AG09319 (cell line): ENCODE results near the gene RSPH1.

Source experiments
- DNase-seq: peaks from one replicate; pipeline ENCODE4 v3.0.0-alpha.2; 2010; ENCODE audit warnings: low read depth; ENCODE audit errors: extremely low read depth
- TF ChIP-seq, protein P1 (sequence below): IDR thresholded peaks from 2 replicates; pipeline ENCODE4 v1.5.1; 2011; ENCODE audit warnings: low read depth, mild to moderate bottlenecking, inconsistent platforms, low read length, moderate library complexity

Gene RSPH1

DNA sequence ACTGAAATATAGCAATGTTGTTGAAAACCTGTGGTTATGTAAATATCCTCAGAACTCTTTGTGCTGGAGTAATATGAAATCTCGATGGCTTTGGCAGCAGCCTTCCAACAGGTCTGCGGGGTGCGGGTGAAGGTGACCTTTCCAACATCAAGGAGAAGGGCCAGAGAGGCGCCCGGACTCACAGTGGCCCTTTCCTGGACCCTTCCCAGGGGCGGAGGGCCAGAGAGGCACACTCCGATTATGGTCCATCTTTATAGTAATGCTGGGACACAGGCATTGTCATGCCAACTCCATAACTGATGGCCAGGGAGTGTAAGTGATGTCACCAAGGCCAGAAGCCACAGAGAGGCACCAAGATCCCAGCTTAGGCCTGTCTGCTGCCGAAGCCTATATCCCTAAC lies 35.7 kb upstream of the RSPH1 start:
- TF ChIP-seq, protein P1, sequence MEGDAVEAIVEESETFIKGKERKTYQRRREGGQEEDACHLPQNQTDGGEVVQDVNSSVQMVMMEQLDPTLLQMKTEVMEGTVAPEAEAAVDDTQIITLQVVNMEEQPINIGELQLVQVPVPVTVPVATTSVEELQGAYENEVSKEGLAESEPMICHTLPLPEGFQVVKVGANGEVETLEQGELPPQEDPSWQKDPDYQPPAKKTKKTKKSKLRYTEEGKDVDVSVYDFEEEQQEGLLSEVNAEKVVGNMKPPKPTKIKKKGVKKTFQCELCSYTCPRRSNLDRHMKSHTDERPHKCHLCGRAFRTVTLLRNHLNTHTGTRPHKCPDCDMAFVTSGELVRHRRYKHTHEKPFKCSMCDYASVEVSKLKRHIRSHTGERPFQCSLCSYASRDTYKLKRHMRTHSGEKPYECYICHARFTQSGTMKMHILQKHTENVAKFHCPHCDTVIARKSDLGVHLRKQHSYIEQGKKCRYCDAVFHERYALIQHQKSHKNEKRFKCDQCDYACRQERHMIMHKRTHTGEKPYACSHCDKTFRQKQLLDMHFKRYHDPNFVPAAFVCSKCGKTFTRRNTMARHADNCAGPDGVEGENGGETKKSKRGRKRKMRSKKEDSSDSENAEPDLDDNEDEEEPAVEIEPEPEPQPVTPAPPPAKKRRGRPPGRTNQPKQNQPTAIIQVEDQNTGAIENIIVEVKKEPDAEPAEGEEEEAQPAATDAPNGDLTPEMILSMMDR: no peak

DNA sequence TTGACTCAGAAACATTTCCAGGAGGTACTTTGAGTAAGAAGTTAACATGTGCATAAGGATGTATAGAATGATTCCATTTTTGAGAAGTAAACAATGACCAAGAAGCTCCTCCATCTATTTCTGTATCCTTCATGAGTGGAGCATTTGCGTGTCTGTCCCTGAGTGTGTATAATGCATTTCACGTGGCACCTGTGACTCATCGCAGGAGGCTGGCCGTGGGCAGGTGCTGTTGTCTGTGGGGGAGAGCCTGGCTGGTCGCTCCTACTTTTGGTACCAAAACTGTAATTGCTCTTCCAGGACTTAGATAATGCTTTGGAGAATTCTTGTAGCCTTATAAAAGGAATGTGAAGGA lies 34.1 kb upstream of the RSPH1 start:
- TF ChIP-seq, protein P1: no peak
- no peak for DNase-seq

More for the DNA sequence above, 35.7 kb upstream of the RSPH1 start:
- no peak for DNase-seq

DNA sequence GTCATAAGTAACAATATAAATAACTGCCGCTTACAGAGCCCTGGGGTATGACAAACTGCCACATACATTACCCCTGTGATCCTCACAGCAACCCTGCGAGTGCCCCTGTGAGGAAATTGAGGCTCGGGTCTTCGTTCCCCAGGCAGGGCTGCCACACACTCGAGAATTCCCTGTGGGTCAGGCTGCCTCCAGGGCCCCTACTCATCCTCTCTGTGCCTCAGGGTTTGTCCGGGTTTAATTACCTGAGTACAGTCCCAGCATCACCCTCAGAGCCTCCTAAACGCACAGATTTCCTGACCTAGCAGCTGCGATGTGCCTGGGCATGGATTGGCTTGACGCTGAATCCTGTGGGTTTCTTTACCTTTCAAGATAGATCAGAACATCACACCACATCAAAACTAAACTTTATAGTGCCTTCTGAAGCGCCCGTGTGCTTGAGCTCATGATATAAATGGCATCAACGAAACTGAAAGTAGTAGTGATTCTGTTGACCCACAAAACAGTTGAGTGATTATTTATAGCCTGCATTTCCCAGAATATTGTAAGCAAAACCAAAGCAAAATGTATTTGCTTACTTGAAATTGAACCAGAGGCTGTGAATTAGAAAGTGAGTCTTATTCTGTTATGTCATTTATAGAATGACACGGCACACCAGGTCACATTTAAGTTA lies 31.6 kb upstream of the RSPH1 start:
- TF ChIP-seq, protein P1: no peak

DNA sequence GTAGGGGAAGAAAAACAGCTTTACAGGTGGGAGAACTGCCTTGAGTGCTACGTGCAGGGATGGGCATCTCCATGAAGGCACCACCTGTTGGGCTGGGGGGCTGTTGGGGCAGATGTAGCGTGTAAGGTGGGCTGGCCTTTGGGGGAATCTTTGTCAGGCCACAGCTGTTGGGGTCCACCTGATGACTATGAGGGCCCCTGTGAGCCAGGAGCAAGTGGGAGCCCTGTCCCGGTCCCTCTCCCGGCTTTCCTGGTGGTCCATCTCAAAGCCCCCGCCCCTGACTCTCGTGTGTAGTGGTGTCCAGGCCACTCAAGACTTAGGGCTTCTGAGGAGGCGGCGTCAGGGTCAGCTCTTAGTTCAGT lies 31.1 kb upstream of the RSPH1 start:
- no peak for DNase-seq
- TF ChIP-seq, protein P1: no peak

More for the DNA sequence above, 31.6 kb upstream of the RSPH1 start:
- no peak for DNase-seq

DNA sequence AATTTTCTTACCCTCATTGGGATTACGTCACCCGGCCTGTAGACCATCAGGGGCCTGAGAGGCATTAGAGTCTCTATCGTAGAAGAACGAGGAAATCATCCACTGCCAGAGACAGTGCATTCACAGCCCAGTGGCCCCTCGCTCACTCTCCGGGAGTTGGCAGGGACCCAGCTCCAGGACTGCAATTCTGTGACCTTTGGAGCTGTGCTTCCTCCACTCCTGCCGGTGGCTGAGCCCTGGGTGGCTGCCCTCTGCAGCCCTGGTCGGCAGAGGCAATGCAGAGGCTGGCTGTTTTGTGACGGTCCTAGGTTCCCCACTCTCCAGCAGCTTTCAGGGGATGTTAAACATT lies 30.3 kb upstream of the RSPH1 start:
- TF ChIP-seq, protein P1: no peak
- DNase-seq: no peak

DNA sequence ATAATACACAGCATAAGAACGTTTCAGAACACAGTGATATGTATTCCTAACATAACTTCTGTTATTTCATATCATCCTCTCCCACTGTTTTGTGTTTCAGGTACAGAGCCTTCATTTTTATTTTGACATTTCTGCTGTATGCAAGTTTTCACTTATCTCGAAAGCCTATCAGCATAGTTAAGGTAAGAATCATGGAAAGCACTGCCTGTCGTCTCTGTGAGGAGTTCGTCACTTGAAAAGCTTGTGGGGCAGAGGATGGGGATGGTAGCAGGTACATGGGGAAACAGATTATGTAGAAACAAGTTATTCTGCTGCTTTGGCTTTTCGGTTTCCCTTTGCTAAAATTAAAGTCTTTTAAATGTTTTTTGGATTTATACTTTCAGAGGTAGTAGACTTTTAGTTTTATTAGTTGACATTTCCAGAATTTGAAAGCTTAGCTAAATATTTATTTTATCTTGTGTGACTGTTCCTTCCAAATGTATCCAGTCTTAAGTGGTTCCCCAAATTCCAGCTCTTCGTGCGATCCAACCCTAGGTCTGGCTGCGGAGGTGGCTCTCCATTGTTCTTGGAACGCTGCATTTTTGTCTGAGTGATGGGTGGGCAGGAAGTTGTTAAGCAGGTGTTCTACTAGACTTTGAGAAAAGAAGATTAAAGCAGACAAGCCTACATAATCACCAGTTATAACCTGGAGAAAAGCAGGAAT lies 29.8 kb upstream of the RSPH1 start:
- DNase-seq: no peak
- TF ChIP-seq, protein P1: no peak

DNA sequence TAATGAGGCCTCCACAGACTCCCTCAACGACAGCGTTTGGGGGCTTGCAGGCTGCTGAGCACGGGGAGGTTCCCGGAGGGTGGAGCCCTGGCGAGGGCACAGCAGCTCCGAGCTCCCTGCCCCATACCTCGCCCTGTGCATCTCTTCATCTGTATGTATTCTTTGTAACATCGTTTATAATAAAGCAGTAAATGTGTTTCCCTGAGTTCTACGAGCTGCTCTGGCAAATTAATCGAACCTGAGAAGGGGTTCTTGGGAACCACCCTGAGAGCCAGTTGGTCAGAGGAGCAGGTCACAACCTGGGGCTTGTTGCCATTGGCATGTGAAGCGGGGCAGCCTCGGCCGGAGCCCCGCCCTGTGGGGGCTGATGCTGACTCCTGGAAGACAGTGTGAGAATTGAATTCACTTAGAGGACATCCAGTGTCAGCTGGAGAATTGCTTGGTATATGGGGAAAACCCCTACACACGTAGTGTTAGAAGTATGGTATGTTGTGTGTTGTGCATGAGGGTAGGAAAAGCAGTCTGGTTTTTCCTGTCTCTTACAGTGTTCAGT lies 29.1 kb upstream of the RSPH1 start:
- TF ChIP-seq, protein P1: no peak
- DNase-seq: no peak
